Mucosa of descending colon (tissue), 3 donors: ENCODE results near the gene ST6GALNAC4. TPM values are rescaled to one million over a fixed set of nuclear protein-coding genes. Genes with fewer than 3 reads are reported as not detected.

Source experiments
- ATAC-seq: fragments of 200-7000 bp; cut with Tn5 transposase; one replicate; pipeline ENCODE4 v1.9.1; 2020; ENCODE audit warnings: mild to moderate bottlenecking, moderate library complexity
- DNase-seq, 3 donors: peaks; one replicate each; pipeline ENCODE4 v3.0.0-alpha.2; 2020
- H3K36me3 ChIP-seq: fragments of 200-600 bp; one replicate; pipeline ENCODE4 v1.8.0; 2021; ENCODE audit warnings: low read depth, mild to moderate bottlenecking
- H3K4me1 ChIP-seq: fragments of 200-600 bp; one replicate; pipeline ENCODE4 v1.8.0; 2021; ENCODE audit warnings: low read depth, mild to moderate bottlenecking
- H3K4me3 ChIP-seq: fragments of 200-600 bp; one replicate; pipeline ENCODE4 v1.8.0; 2021; ENCODE audit warnings: mild to moderate bottlenecking
- H3K9me3 ChIP-seq: fragments of 200-600 bp; one replicate; pipeline ENCODE4 v1.8.0; 2021; ENCODE audit warnings: mild to moderate bottlenecking
- intact Hi-C, 2 donors: fragments of 100-400 bp; cut with DNase I in 1 of 2; cut with micrococcal nuclease in 1 of 2; formaldehyde crosslinking; loops; one replicate each; pipeline versions ENCODE4 v1.11.0 to v1.11.1; 2022; cut with DNase I, micrococcal nuclease
- microRNA-seq: library from miRNA; unstranded; fragments of <30 nt; microRNA quantifications from one replicate; pipeline ENCODE4, GENCODE V29; 2019
- total RNA-seq, 3 donors: library from RNA; stranded (reverse); fragmentation: NEBNext Ultra II Directional in 2 of 3; extraction: Animal tissue kit (Norgen Biotek cat#: 25700) in 2 of 3; gene quantifications; one replicate each; pipeline versions ENCODE4 v1.2.1 to v1.2.4, GENCODE V29; 2021 to 2023
- TF ChIP-seq, protein P1 (sequence below): fragments of 200-600 bp; IDR thresholded peaks from one replicate; pipeline ENCODE4 v1.8.0; 2022; ENCODE audit warnings: antibody characterized with exemption, mild to moderate bottlenecking
- donor health status: DM: no; HTN: no; CAD: no; lungs with moderate emphysema.
- donor health status: DM: no; HTN: no; CAD: no.
- donor health status: DM: no; HTN: yes; CAD: no.

ST6GALNAC4 gene
- total RNA-seq, 3 donors from 2014 or later: 31.0 to 39.2 (median 37.2) TPM

DNA sequence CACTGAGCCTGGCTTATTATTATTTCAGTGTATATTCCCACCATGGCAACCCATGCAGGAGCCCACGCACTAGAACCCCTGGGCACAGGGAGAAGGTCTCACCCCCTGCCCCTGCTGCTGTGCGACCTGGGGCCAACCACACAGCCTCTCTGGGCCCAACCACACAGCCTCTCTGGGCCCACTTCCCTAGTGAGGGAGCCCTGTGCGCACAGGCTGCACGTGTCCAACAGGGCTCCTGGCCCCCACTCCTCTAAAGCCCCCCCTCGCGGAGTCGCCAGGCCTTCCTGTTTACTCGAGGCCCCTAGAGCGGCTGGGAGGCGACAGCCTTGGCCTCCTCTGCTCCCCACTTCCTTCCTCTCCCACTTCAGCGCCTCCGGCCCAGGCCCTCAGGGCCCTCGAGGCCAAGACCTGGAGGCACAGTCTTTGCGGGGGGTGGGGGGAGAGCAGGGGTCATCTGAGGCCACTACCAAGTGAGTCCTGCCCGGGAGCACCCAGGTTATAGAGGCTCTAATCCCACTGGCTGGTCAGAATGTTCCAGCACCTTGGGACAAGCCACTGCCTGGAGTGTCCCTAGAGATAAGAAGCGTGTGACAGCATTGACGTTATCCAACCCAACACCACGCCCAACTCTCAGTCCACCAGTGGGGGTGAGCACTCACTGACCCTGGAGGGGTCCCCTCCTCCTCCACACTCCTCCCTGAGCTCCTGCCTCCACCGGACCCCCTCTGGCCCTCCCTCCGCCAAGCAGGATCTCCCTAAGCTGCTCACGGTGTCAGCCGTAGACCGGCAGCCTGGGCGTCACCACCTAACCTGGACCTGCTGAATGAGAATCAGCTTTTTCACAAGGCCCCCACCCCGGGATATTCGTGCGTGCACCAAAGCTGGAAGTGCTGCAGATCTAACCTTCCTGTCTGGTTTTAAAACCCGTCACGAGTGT, 54.5 kb downstream of the ST6GALNAC4 start:
- ATAC-seq (peak; percentile 78), DNase-seq (peak; percentile 72 to 92 (median 79))
- no peaks in the 10 kb centered on the region for H3K4me1 ChIP-seq
- no peaks in the 10 kb centered on the region for H3K9me3 ChIP-seq
- TF ChIP-seq, protein P1, sequence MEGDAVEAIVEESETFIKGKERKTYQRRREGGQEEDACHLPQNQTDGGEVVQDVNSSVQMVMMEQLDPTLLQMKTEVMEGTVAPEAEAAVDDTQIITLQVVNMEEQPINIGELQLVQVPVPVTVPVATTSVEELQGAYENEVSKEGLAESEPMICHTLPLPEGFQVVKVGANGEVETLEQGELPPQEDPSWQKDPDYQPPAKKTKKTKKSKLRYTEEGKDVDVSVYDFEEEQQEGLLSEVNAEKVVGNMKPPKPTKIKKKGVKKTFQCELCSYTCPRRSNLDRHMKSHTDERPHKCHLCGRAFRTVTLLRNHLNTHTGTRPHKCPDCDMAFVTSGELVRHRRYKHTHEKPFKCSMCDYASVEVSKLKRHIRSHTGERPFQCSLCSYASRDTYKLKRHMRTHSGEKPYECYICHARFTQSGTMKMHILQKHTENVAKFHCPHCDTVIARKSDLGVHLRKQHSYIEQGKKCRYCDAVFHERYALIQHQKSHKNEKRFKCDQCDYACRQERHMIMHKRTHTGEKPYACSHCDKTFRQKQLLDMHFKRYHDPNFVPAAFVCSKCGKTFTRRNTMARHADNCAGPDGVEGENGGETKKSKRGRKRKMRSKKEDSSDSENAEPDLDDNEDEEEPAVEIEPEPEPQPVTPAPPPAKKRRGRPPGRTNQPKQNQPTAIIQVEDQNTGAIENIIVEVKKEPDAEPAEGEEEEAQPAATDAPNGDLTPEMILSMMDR: no peak
- no peaks in the 10 kb centered on the region for H3K36me3 ChIP-seq
- H3K4me3 ChIP-seq: no peak overlapping the region
- intact Hi-C loops: no loop called here

DNA sequence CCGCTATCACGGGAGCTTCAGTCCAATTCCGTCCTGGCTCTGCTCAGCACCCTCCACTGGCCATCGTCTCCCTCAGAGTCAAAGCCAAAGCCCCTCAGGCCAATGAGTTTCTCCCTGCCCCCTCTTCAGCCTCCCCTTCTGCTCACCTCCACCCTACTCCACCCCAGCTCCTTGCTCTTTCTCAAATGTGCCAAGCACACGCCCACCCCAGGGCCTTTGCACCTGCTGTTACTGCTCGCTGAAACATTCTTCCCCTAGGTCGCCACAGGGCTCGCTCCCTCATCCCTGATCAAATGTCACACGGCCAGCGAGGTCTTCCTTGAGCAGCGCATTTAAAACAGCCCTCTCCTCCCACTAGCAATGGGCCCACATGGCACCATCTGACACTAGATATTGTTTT, 56.1 kb downstream of the ST6GALNAC4 start:
- Histone ChIP-seq H3K36me3 (no peaks in the 10 kb centered on the region), H3K9me3 (no peaks in the 10 kb centered on the region), H3K4me3 (no peak overlapping the region), H3K4me1 (no peaks in the 10 kb centered on the region)
- intact Hi-C loops: no loop called here
- no peak for DNase-seq
- TF ChIP-seq, protein P1: no peak
- ATAC-seq: no peak

GRCh38 chr9:127860260-127860659, 56.6 kb downstream of the ST6GALNAC4 start:
- Histone ChIP-seq H3K9me3 (no peaks in the 10 kb centered on the region), H3K36me3 (no peaks in the 10 kb centered on the region), H3K4me3 (no peak overlapping the region), H3K4me1 (no peaks in the 10 kb centered on the region)
- intact Hi-C loops: no loop called here
- TF ChIP-seq, protein P1: no peak
- DNase-seq (no peak), ATAC-seq (no peak)

GRCh38 chr9:127858041-127858512, 58.8 kb downstream of the ST6GALNAC4 start:
- H3K36me3 ChIP-seq: no peaks in the 10 kb centered on the region
- TF ChIP-seq, protein P1: no peak
- H3K4me1 ChIP-seq: no peaks in the 10 kb centered on the region
- H3K9me3 ChIP-seq: no peaks in the 10 kb centered on the region
- intact Hi-C loops: no loop called here
- ATAC-seq (peak; percentile 47), DNase-seq (no peak)
- no peak overlapping the region for H3K4me3 ChIP-seq

Small RNA genes lying within 50 kb of the gene (microRNA-seq; reads per million reads assigned to microRNA genes)
- not detected for gene MIR4672

Other genes with a start within 250 kb of the ST6GALNAC4 start
- under 1 TPM in 2 of 3 donors, not detected in 1; 0.12 to 0.28 TPM for gene CFAP157, start 210.1 kb downstream of the ST6GALNAC4 start, total RNA-seq
- gene PTRH1, start 201.4 kb downstream of the ST6GALNAC4 start, total RNA-seq: 10 to 100 TPM in 2 of 3 donors, 1 to 10 TPM in 1; 5.1 to 10.5 (median 10.3) TPM
- under 1 TPM in 1 of 3 donors, not detected in 2; 0.31 TPM for gene TTC16, start 201.0 kb downstream of the ST6GALNAC4 start, total RNA-seq
- 10 to 100 TPM; 19.7 to 30.2 (median 28.2) TPM for gene TOR2A, start 181.7 kb downstream of the ST6GALNAC4 start, total RNA-seq
- gene SH2D3C, start 138.4 kb downstream of the ST6GALNAC4 start, total RNA-seq: 1 to 10 TPM; 3.2 to 7.4 (median 4.7) TPM
- gene CDK9, start 131.0 kb downstream of the ST6GALNAC4 start, total RNA-seq: 100 to 1,000 TPM in 1 of 3 donors, 10 to 100 TPM in 2; 67.8 to 111 (median 75.9) TPM
- 10 to 100 TPM; 41.0 to 46.5 (median 41.3) TPM for gene FPGS, start 114.2 kb downstream of the ST6GALNAC4 start, total RNA-seq
- 10 to 100 TPM; 18.3 to 35.5 (median 34.8) TPM for gene ENG, start 62.4 kb downstream of the ST6GALNAC4 start, total RNA-seq
- 100 to 1,000 TPM in 2 of 3 donors, 10 to 100 TPM in 1; 66.7 to 157 (median 106) TPM for gene AK1, start 39.4 kb downstream of the ST6GALNAC4 start, total RNA-seq
- 100 to 1,000 TPM; 121 to 266 (median 175) TPM for gene ST6GALNAC6, start 17.4 kb downstream of the ST6GALNAC4 start, total RNA-seq
- 1 to 10 TPM in 2 of 3 donors, under 1 TPM in 1; 0.58 to 1.9 (median 1.1) TPM for gene PIP5KL1, start 13.7 kb upstream of the ST6GALNAC4 start, total RNA-seq
- 10 to 100 TPM; 23.0 to 30.4 (median 29.4) TPM for gene DPM2, start 20.8 kb upstream of the ST6GALNAC4 start, total RNA-seq
- gene EEIG1, start 63.9 kb upstream of the ST6GALNAC4 start, total RNA-seq: 100 to 1,000 TPM; 127 to 168 (median 144) TPM
- 10 to 100 TPM; 10.4 to 12.6 (median 11.9) TPM for gene NAIF1, start 150.3 kb upstream of the ST6GALNAC4 start, total RNA-seq
- 10 to 100 TPM; 19.1 to 27.3 (median 21.3) TPM for gene SLC25A25, start 151.2 kb upstream of the ST6GALNAC4 start, total RNA-seq
- gene PTGES2, start 210.7 kb upstream of the ST6GALNAC4 start, total RNA-seq: 10 to 100 TPM; 65.3 to 99.7 (median 90.6) TPM
- 100 to 1,000 TPM in 1 of 3 donors, 10 to 100 TPM in 2; 16.8 to 456 (median 20.5) TPM for gene LCN2, start 232.4 kb upstream of the ST6GALNAC4 start, total RNA-seq
- gene BBLN, start 243.2 kb upstream of the ST6GALNAC4 start, total RNA-seq: 10 to 100 TPM; 33.7 to 46.8 (median 37.6) TPM